Measurements from ENCODE around the gene CXCR6.

CXCR6 gene

GRCh38 chr3:45969116-45969515, 25.9 kb downstream of the CXCR6 start:
- Histone ChIP-seq H3K27ac (ENCODE audit: extremely low read depth, low read depth, low read length) (no peak overlapping the region), H3K36me3 (ENCODE audit: control insufficient read depth in 2 of 2, insufficient read depth in 1 of 2, low read length in 2 of 2) (peaks cover 13 to 84% of the 10 kb centered on the region in 2 experiments)
- CTCF ChIA-PET: interaction anchor here (1.2 to 2.7 kb wide), 2 partner anchors 110 to 239 kb away, joined by 5 to 11 read pairs; no protein-coding TSS in a partner anchor

GRCh38 chr3:45969953-45970352, 26.7 kb downstream of the CXCR6 start:
- no peak overlapping the region for H3K27ac ChIP-seq (ENCODE audit: extremely low read depth, low read depth, low read length)
- TF ChIP-seq ZNF274 (IDR thresholded peaks at IDR 0.05; ENCODE audit: low read length) (no peak), ZNF274 (tag by site-specific recombination; IDR thresholded peaks at IDR 0.05; ENCODE audit: borderline replicate concordance) (no peak), ZNF555 (tag by site-specific recombination; conservative IDR thresholded peaks at IDR 0.05) (no peak), RBAK (tag by site-specific recombination; IDR thresholded peaks at IDR 0.05) (no peak)
- no peaks in the 10 kb centered on the region for H3K9me3 ChIP-seq (ENCODE audit: control insufficient read depth, insufficient read depth, low read depth, low read length)
- CTCF ChIA-PET: interaction anchor here (0.7 kb wide), 1 partner anchor 22 kb away, joined by 3 read pairs; no protein-coding TSS in a partner anchor
- H3K36me3 ChIP-seq (ENCODE audit: control insufficient read depth in 2 of 2, insufficient read depth in 1 of 2, low read length in 2 of 2): peaks cover 13 to 84% of the 10 kb centered on the region in 2 experiments
- no peak overlapping the region for H3K4me3 ChIP-seq (ENCODE audit: low read depth, low read length)
- H3K4me1 ChIP-seq (ENCODE audit: control insufficient read depth, insufficient read depth, low read length): no peaks in the 10 kb centered on the region
- POLR2A ChIA-PET: no interaction called here

More at GRCh38 chr3:45969116-45969515, 25.9 kb downstream of the CXCR6 start:
- Histone ChIP-seq H3K4me3 (ENCODE audit: low read depth, low read length) (no peak overlapping the region), H3K4me1 (ENCODE audit: control insufficient read depth, insufficient read depth, low read length) (no peaks in the 10 kb centered on the region), H3K9me3 (ENCODE audit: control insufficient read depth, insufficient read depth, low read depth, low read length) (no peaks in the 10 kb centered on the region)
- POLR2A ChIA-PET: no interaction called here
- no peak for TF ChIP-seq ZNF157 (tag by site-specific recombination; IDR thresholded peaks at IDR 0.05)
- no peak for TF ChIP-seq ZNF664 (tag by site-specific recombination; IDR thresholded peaks at IDR 0.05)
- no peak for TF ChIP-seq CTCF (tag by site-specific recombination; IDR thresholded peaks at IDR 0.05)
- TF ChIP-seq ZNF169 (tag by site-specific recombination; IDR thresholded peaks at IDR 0.05): no peak
- no peak for TF ChIP-seq ZNF707 (tag by site-specific recombination; IDR thresholded peaks at IDR 0.05)
- TF ChIP-seq ZNF280C (tag by site-specific recombination; IDR thresholded peaks at IDR 0.05): no peak
- no peak for TF ChIP-seq ZNF132 (tag by site-specific recombination; IDR thresholded peaks at IDR 0.05; ENCODE audit: borderline replicate concordance)
- no peak for TF ChIP-seq ZNF544 (tag by site-specific recombination; IDR thresholded peaks at IDR 0.05)

- Histone ChIP-seq H3K27ac (ENCODE audit: extremely low read depth, low read depth, low read length) (no peak overlapping the region), H3K9me3 (ENCODE audit: control insufficient read depth, insufficient read depth, low read depth, low read length) (no peaks in the 10 kb centered on the region), H3K4me1 (ENCODE audit: control insufficient read depth, insufficient read depth, low read length) (no peaks in the 10 kb centered on the region), H3K4me3 (ENCODE audit: low read depth, low read length) (no peak overlapping the region), H3K36me3 (ENCODE audit: control insufficient read depth in 2 of 2, insufficient read depth in 1 of 2, low read length in 2 of 2) (peaks cover 13 to 81% of the 10 kb centered on the region in 2 experiments)
- CTCF ChIA-PET: interaction anchor here (0.6 to 1.2 kb wide), 2 partner anchors 33 to 34 kb away, joined by 3 to 4 read pairs; no protein-coding TSS in a partner anchor
- POLR2A ChIA-PET: no interaction called here
- TF ChIP-seq ZFHX2 (tag by site-specific recombination; conservative IDR thresholded peaks at IDR 0.05) (no peak), HOXD13 (CRISPR knock-in tag; IDR thresholded peaks at IDR 0.05; ENCODE audit: borderline replicate concordance) (no peak), SALL2 (tag by site-specific recombination; IDR thresholded peaks at IDR 0.05; ENCODE audit: borderline replicate concordance) (no peak), ZBTB44 (tag by site-specific recombination; IDR thresholded peaks at IDR 0.05) (no peak), ZSCAN5A (tag by site-specific recombination; IDR thresholded peaks at IDR 0.05) (no peak), ZNF571 (tag by site-specific recombination; IDR thresholded peaks at IDR 0.05) (no peak), ZBTB1 (tag by site-specific recombination; IDR thresholded peaks at IDR 0.05) (no peak), ZNF580 (tag by site-specific recombination; IDR thresholded peaks at IDR 0.05) (no peak), KLF7 (tag by site-specific recombination; IDR thresholded peaks at IDR 0.05; ENCODE audit: borderline replicate concordance) (no peak), IKZF3 (tag by site-specific recombination; IDR thresholded peaks at IDR 0.05) (no peak), ZNF529 (tag by site-specific recombination; IDR thresholded peaks at IDR 0.05; ENCODE audit: insufficient replicate concordance) (no peak)
These were observed 29.5 kb downstream of the CXCR6 start for GRCh38 chr3:45972534-45973402.
